Ovary (tissue), 3 donors: ENCODE measurements around the gene COL28A1.

Source experiments
- CTCF ChIP-seq, 3 donors: fragments of 450-650 bp in 2 of 3; fragments of 200-600 bp in 1 of 3; IDR thresholded peaks; one replicate each; pipeline versions ENCODE4 v1.5.1 to v1.8.0; 2016 to 2022; ENCODE audit warnings: antibody characterized with exemption in 3 of 3, mild to moderate bottlenecking in 1 of 3
- POLR2A ChIP-seq: fragments of 450-650 bp; IDR thresholded peaks from one replicate; pipeline ENCODE4 v1.6.1; 2017; ENCODE audit warnings: antibody characterized with exemption, mild to moderate bottlenecking, moderate library complexity
- donor health status: DM: no; HTN: no; CAD: no.

GRCh38 chr7:7425321-7425720, 110.4 kb downstream of the COL28A1 start:
- TF ChIP-seq CTCF (IDR thresholded peaks at IDR 0.05) (no peak), POLR2A (no peak)
